Measurements from ENCODE around the gene UBASH3B.

The UBASH3B gene

GRCh38 chr11:122850076-122850631 is 194.6 kb downstream of the UBASH3B start:
- no peak for DNase-seq (ENCODE audit: low spot score)
- TF ChIP-seq CTCF (IDR thresholded peaks at IDR 0.05; ENCODE audit: extremely low read depth, insufficient read depth, missing control alignments), result no peak
- in situ Hi-C loops (cut with MboI; ENCODE audit: low pct_unique_long_range_greater_than_20kb, low sequenced_read_pairs, unreplicated experiment), result loop anchor here (5.0 kb wide), 1 partner anchor 48 kb away; no protein-coding TSS in a partner anchor

GRCh38 chr11:122851366-122851966 is 195.9 kb downstream of the UBASH3B start:
- in situ Hi-C loops (cut with MboI; ENCODE audit: low pct_unique_long_range_greater_than_20kb, low sequenced_read_pairs, unreplicated experiment), result loop anchor here (5.0 kb wide), 1 partner anchor 49 kb away; no protein-coding TSS in a partner anchor
- DNase-seq (ENCODE audit: low spot score), result peak; percentile 21
- TF ChIP-seq CTCF (IDR thresholded peaks at IDR 0.05; ENCODE audit: extremely low read depth, insufficient read depth, missing control alignments), result no peak

GRCh38 chr11:122852074-122852795 is 196.7 kb downstream of the UBASH3B start:
- in situ Hi-C loops (cut with MboI; ENCODE audit: low pct_unique_long_range_greater_than_20kb, low sequenced_read_pairs, unreplicated experiment), result loop anchor here (5.0 kb wide), 1 partner anchor 50 kb away; no protein-coding TSS in a partner anchor
- no peak for DNase-seq (ENCODE audit: low spot score)
- no peak for TF ChIP-seq CTCF (IDR thresholded peaks at IDR 0.05; ENCODE audit: extremely low read depth, insufficient read depth, missing control alignments)

GRCh38 chr11:122852796-122853160 is 197.3 kb downstream of the UBASH3B start:
- DNase-seq (ENCODE audit: low spot score), result no peak
- in situ Hi-C loops (cut with MboI; ENCODE audit: low pct_unique_long_range_greater_than_20kb, low sequenced_read_pairs, unreplicated experiment), result loop anchor here (5.0 kb wide), 1 partner anchor 50 kb away; no protein-coding TSS in a partner anchor
- no peak for TF ChIP-seq CTCF (IDR thresholded peaks at IDR 0.05; ENCODE audit: extremely low read depth, insufficient read depth, missing control alignments)

GRCh38 chr11:122853261-122853660 is 197.7 kb downstream of the UBASH3B start:
- in situ Hi-C loops (cut with MboI; ENCODE audit: low pct_unique_long_range_greater_than_20kb, low sequenced_read_pairs, unreplicated experiment), result loop anchor here (5.0 kb wide), 1 partner anchor 51 kb away; no protein-coding TSS in a partner anchor
- no peak for TF ChIP-seq CTCF (IDR thresholded peaks at IDR 0.05; ENCODE audit: extremely low read depth, insufficient read depth, missing control alignments)
- DNase-seq (ENCODE audit: low spot score), result no peak

GRCh38 chr11:122853971-122854446 is 198.5 kb downstream of the UBASH3B start:
- in situ Hi-C loops (cut with MboI; ENCODE audit: low pct_unique_long_range_greater_than_20kb, low sequenced_read_pairs, unreplicated experiment), result loop anchor here (5.0 kb wide), 1 partner anchor 52 kb away; no protein-coding TSS in a partner anchor
- peak; percentile 43 for DNase-seq (ENCODE audit: low spot score)
- TF ChIP-seq CTCF (IDR thresholded peaks at IDR 0.05; ENCODE audit: extremely low read depth, insufficient read depth, missing control alignments), result peak; percentile 69
